Measurements from ENCODE around the gene WIZ.
A peak's percentile ranks its signal among the peaks of the same experiment; 100 is the strongest.

The WIZ gene

GRCh38 chr19:15432629-15433518, 16.9 kb downstream of the WIZ start (continued):
- TF ChIP-seq ZNF169 (tag by site-specific recombination; IDR thresholded peaks at IDR 0.05) (0 out of 2 replicates have a peak, but pooled peaks have one; percentile 14), ZNF76 (tag by site-specific recombination; IDR thresholded peaks at IDR 0.05; ENCODE audit: borderline replicate concordance, low read depth) (0 out of 2 replicates have a peak, but pooled peaks have one; percentile 40), GLI4 (tag by site-specific recombination; IDR thresholded peaks at IDR 0.05) (no peak), HIC1 (tag by site-specific recombination; IDR thresholded peaks at IDR 0.05) (no peak), ZNF175 (tag by site-specific recombination; IDR thresholded peaks at IDR 0.05) (no peak), ZNF433 (tag by site-specific recombination; IDR thresholded peaks at IDR 0.05; ENCODE audit: low read depth) (no peak), SALL2 (tag by site-specific recombination; IDR thresholded peaks at IDR 0.05; ENCODE audit: borderline replicate concordance) (no peak), EGR2 (tag by site-specific recombination; IDR thresholded peaks at IDR 0.05; ENCODE audit: low read depth) (no peak), ZNF558 (tag by site-specific recombination; IDR thresholded peaks at IDR 0.05) (no peak), ZNF266 (tag by site-specific recombination; IDR thresholded peaks at IDR 0.05; ENCODE audit: low read depth) (no peak), ZNF157 (tag by site-specific recombination; IDR thresholded peaks at IDR 0.05) (no peak), ZNF302 (tag by site-specific recombination; IDR thresholded peaks at IDR 0.05; ENCODE audit: low read depth) (no peak), ZNF184 (tag by site-specific recombination; IDR thresholded peaks at IDR 0.05) (no peak), ZNF596 (tag by site-specific recombination; IDR thresholded peaks at IDR 0.05) (peak; percentile 46), ZNF112 (tag by site-specific recombination; IDR thresholded peaks at IDR 0.05) (no peak), ZNF549 (tag by site-specific recombination; IDR thresholded peaks at IDR 0.05) (no peak), SETDB1 (IDR thresholded peaks at IDR 0.05; ENCODE audit: insufficient read length, low read length) (no peak), KLF9 (tag by site-specific recombination; IDR thresholded peaks at IDR 0.05; ENCODE audit: low read depth) (peak; percentile 64; the same call in 1 of the 2 replicates), BCL11B (tag by site-specific recombination; IDR thresholded peaks at IDR 0.05; ENCODE audit: low read depth) (no peak)
- TF ChIP-seq, protein P1, sequence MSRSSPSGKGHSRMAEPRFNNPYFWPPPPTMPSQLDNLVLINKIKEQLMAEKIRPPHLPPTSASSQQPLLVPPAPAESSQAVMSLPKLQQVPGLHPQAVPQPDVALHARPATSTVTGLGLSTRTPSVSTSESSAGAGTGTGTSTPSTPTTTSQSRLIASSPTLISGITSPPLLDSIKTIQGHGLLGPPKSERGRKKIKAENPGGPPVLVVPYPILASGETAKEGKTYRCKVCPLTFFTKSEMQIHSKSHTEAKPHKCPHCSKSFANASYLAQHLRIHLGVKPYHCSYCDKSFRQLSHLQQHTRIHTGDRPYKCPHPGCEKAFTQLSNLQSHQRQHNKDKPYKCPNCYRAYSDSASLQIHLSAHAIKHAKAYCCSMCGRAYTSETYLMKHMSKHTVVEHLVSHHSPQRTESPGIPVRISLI (tag by site-specific recombination; IDR thresholded peaks at IDR 0.05) = no peak
- TF ChIP-seq, protein P2, sequence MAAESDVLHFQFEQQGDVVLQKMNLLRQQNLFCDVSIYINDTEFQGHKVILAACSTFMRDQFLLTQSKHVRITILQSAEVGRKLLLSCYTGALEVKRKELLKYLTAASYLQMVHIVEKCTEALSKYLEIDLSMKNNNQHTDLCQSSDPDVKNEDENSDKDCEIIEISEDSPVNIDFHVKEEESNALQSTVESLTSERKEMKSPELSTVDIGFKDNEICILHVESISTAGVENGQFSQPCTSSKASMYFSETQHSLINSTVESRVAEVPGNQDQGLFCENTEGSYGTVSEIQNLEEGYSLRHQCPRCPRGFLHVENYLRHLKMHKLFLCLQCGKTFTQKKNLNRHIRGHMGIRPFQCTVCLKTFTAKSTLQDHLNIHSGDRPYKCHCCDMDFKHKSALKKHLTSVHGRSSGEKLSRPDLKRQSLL (tag by site-specific recombination; IDR thresholded peaks at IDR 0.05) = peak; percentile 33

- peaks cover 0 to 35% of the 10 kb centered on the region in 2 experiments; a peak in 1 of 3 replicates for H3K36me3 ChIP-seq (ENCODE audit: control insufficient read depth in 2 of 2, insufficient read depth in 1 of 2, low read length in 2 of 2)
- no peaks in the 10 kb centered on the region for H3K9me3 ChIP-seq (ENCODE audit: control insufficient read depth, insufficient read depth, low read depth, low read length)
- ChIA-PET CTCF (interaction anchor here (1.6 to 2.3 kb wide), 2 partner anchors 12 to 13 kb away, joined by 8 to 13 read pairs; partner anchors contain the start of gene AKAP8L), POLR2A (interaction anchor here (1.2 to 2.8 kb wide), 6 partner anchors 13 to 124 kb away, joined by 4 to 27 read pairs (median 6); partner anchors contain the start of genes AKAP8 and AKAP8L)
- peaks cover 7% of the 10 kb centered on the region for H3K4me1 ChIP-seq (ENCODE audit: control insufficient read depth, insufficient read depth, low read length)
- peak overlapping the region; percentile 95 for H3K4me3 ChIP-seq (ENCODE audit: low read depth, low read length)
- peak overlapping the region; percentile 68 for H3K27ac ChIP-seq (ENCODE audit: extremely low read depth, low read depth, low read length)
- TF ChIP-seq TSHZ1 (tag by site-specific recombination; IDR thresholded peaks at IDR 0.05; ENCODE audit: borderline replicate concordance) = no peak
- TF ChIP-seq ZBTB20 (tag by site-specific recombination; IDR thresholded peaks at IDR 0.05) = 0 out of 2 replicates have a peak, but pooled peaks have one; percentile 13
- TF ChIP-seq KLF16 (tag by site-specific recombination; IDR thresholded peaks at IDR 0.05) = 0 out of 2 replicates have a peak, but pooled peaks have one; percentile 27
- no peak for TF ChIP-seq ZNF558 (tag by site-specific recombination; IDR thresholded peaks at IDR 0.05)
- no peak for TF ChIP-seq ZSCAN30 (tag by site-specific recombination; IDR thresholded peaks at IDR 0.05)
- TF ChIP-seq, protein P3, sequence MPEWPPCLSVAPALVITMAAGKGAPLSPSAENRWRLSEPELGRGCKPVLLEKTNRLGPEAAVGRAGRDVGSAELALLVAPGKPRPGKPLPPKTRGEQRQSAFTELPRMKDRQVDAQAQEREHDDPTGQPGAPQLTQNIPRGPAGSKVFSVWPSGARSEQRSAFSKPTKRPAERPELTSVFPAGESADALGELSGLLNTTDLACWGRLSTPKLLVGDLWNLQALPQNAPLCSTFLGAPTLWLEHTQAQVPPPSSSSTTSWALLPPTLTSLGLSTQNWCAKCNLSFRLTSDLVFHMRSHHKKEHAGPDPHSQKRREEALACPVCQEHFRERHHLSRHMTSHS (tag by site-specific recombination; IDR thresholded peaks at IDR 0.05) = no peak
- TF ChIP-seq ZNF292 (tag by site-specific recombination; IDR thresholded peaks at IDR 0.05; ENCODE audit: borderline replicate concordance, low read depth) = no peak
These were observed 17.7 kb downstream of the WIZ start for GRCh38 chr19:15432018-15432494.

Data from HEK293 (cell line).